Measurements from ENCODE around the gene OTULIN. TPM values are rescaled to one million over a fixed set of nuclear protein-coding genes. Genes with fewer than 3 reads are reported as not detected.

The OTULIN gene
- polyA plus RNA-seq, 1 of the 3 experiments (the other 2 are of a cell fraction), result 6.6 TPM

- H3K36me3 ChIP-seq (replicated peaks in 1 of 2; ENCODE audit: control insufficient read depth in 1 of 2, insufficient read depth in 2 of 2, low read length in 1 of 2), result peaks cover 38 to 64% of the 10 kb centered on the region in 2 experiments
- ChIA-PET POLR2A (no interaction called here), CTCF (interaction anchor here (0.6 to 3.2 kb wide), 7 partner anchors 10 to 704 kb away, joined by 3 to 14 read pairs (median 3); no protein-coding TSS in a partner anchor)
- no peak overlapping the region for H3K9ac ChIP-seq
- H3K79me2 ChIP-seq (ENCODE audit: insufficient read depth), result no peaks in the 10 kb centered on the region
- H2AFZ ChIP-seq (ENCODE audit: low read depth), result no peak overlapping the region
- TF ChIP-seq GATA2 (CRISPR knock-in tag; IDR thresholded peaks at IDR 0.05) (no peak), TAF1 (IDR thresholded peaks at IDR 0.05; ENCODE audit: borderline replicate concordance, low read depth, low read length) (no peak)
- 96% methylated on average over 5 of the region's 5 CpGs for WGBS (ENCODE audit: low lambda C conversion rate)
- no peak overlapping the region for H3K4me3 ChIP-seq (ENCODE audit: low read depth in 2 of 2, low read length in 1 of 2)
- DNase-seq, result no peak
- no peaks in the 10 kb centered on the region for H4K20me1 ChIP-seq (ENCODE audit: insufficient read depth)
- peak overlapping the region in 1 of 2 experiments; percentile 78; a peak in 1 of 4 replicates for H3K27ac ChIP-seq (ENCODE audit: low read depth in 2 of 2, low read length in 1 of 2)
- H3K4me2 ChIP-seq, result no peak overlapping the region
- peaks cover 22% of the 10 kb centered on the region for H3F3A ChIP-seq (replicated peaks; ENCODE audit: insufficient read depth)
- H3K9me3 ChIP-seq, result no peaks in the 10 kb centered on the region
- H3K27me3 ChIP-seq (ENCODE audit: insufficient read depth), result no peaks in the 10 kb centered on the region
- H3K4me1 ChIP-seq (ENCODE audit: control insufficient read depth in 1 of 2, insufficient read depth in 2 of 2, low read depth in 1 of 2, low read length in 1 of 2), result peaks cover 9 to 22% of the 10 kb centered on the region in 2 experiments; a peak in 3 of 4 replicates
- no peaks in the 10 kb centered on the region for H3K9me2 ChIP-seq
Observed at GRCh38 chr5:14708551-14708950, 44.0 kb downstream of the OTULIN start.

GRCh38 chr5:14710313-14710994, 45.9 kb downstream of the OTULIN start:
- no peak for DNase-seq
- Histone ChIP-seq H3K4me3 (ENCODE audit: low read depth in 2 of 2, low read length in 1 of 2) (no peak overlapping the region), H3K27ac (ENCODE audit: low read depth in 2 of 2, low read length in 1 of 2) (no peak overlapping the region), H3K4me2 (no peak overlapping the region), H3F3A (replicated peaks; ENCODE audit: insufficient read depth) (peaks cover 22% of the 10 kb centered on the region), H3K36me3 (replicated peaks in 1 of 2; ENCODE audit: control insufficient read depth in 1 of 2, insufficient read depth in 2 of 2, low read length in 1 of 2) (peaks cover 39 to 59% of the 10 kb centered on the region in 2 experiments), H3K79me2 (ENCODE audit: insufficient read depth) (no peaks in the 10 kb centered on the region), H3K27me3 (ENCODE audit: insufficient read depth) (no peaks in the 10 kb centered on the region), H3K9me3 (no peaks in the 10 kb centered on the region), H3K9ac (no peak overlapping the region), H2AFZ (ENCODE audit: low read depth) (no peak overlapping the region), H3K9me2 (no peaks in the 10 kb centered on the region), H4K20me1 (ENCODE audit: insufficient read depth) (no peaks in the 10 kb centered on the region), H3K4me1 (ENCODE audit: control insufficient read depth in 1 of 2, insufficient read depth in 2 of 2, low read depth in 1 of 2, low read length in 1 of 2) (peaks cover 17 to 22% of the 10 kb centered on the region in 2 experiments; a peak in 3 of 4 replicates)
- POLR2A ChIA-PET, result no interaction called here
- no peak for TF ChIP-seq GATA2 (CRISPR knock-in tag; IDR thresholded peaks at IDR 0.05)
- no peak for TF ChIP-seq FOSL2 (IDR thresholded peaks at IDR 0.05; ENCODE audit: borderline replicate concordance, low read depth)
- TF ChIP-seq RAD21 (IDR thresholded peaks at IDR 0.05; ENCODE audit: low read length), result no peak
- TF ChIP-seq REST (IDR thresholded peaks at IDR 0.05; ENCODE audit: low read depth, low read length), result no peak
- TF ChIP-seq GABPA (IDR thresholded peaks at IDR 0.05; ENCODE audit: low read depth), result no peak
- TF ChIP-seq USF1 (IDR thresholded peaks at IDR 0.05; ENCODE audit: borderline replicate concordance, low read depth), result no peak
- no peak for TF ChIP-seq FOXJ3 (CRISPR knock-in tag; IDR thresholded peaks at IDR 0.05)
- no peak for TF ChIP-seq EZH2phosphoT487 (IDR thresholded peaks at IDR 0.05; ENCODE audit: borderline replicate concordance, low read depth)
- no peak for TF ChIP-seq FOXM1 (IDR thresholded peaks at IDR 0.05; ENCODE audit: low read depth)
- no peak for TF ChIP-seq EP300 (IDR thresholded peaks at IDR 0.05; ENCODE audit: borderline replicate concordance in 1 of 2, low read depth in 1 of 2, low read length in 1 of 2)
- TF ChIP-seq TCF12 (IDR thresholded peaks at IDR 0.05), result no peak
- TF ChIP-seq USF2 (IDR thresholded peaks at IDR 0.05; ENCODE audit: borderline replicate concordance, low read depth, low read length), result no peak
- TF ChIP-seq SIN3A (IDR thresholded peaks at IDR 0.05; ENCODE audit: borderline replicate concordance, low read depth, low read length), result no peak
- TF ChIP-seq IRF3 (IDR thresholded peaks at IDR 0.05; ENCODE audit: low read depth, low read length), result no peak
- no peak for TF ChIP-seq NFIC (IDR thresholded peaks at IDR 0.05; ENCODE audit: borderline replicate concordance)
- CTCF ChIA-PET, result interaction anchor here (1.2 to 3.2 kb wide), 2 partner anchors 17 to 25 kb away, joined by 4 to 14 read pairs; no protein-coding TSS in a partner anchor
- WGBS (ENCODE audit: low lambda C conversion rate), result 92% methylated on average over 28 of the region's 28 CpGs

Data from SK-N-SH (cell line).